HCT116 (cell line): ENCODE results near the gene PGA4. TPM values are rescaled to one million over a fixed set of nuclear protein-coding genes. Genes with fewer than 3 reads are reported as not detected.

Source experiments
- ATAC-seq: fragments of 200-7000 bp; cut with Tn5 transposase; 2 replicates; pipeline ENCODE4 v1.9.1; 2020; ENCODE audit warnings: mild to moderate bottlenecking, moderate library complexity
- BruUV-seq: library from RNA; stranded (reverse); fragments of 400-500 nt; replicated peaks from 2 replicates; lab custom pipeline; 2021; lab: Mats Ljungman, UMichigan
- CTCF ChIA-PET: fragments of 300-600 bp; sonication (Branson Sonifier 250); formaldehyde crosslinking; loops from one replicate; lab custom pipeline; 2021; ENCODE audit warnings: antibody characterized with exemption; lab: Charles Lee
- POLR2A ChIA-PET: fragments of 300-600, 350-600 bp; sonication (Branson Sonifier 250); formaldehyde crosslinking; loops from one replicate; lab custom pipeline; 2021; ENCODE audit warnings: antibody characterized with exemption; lab: Charles Lee
- RAD21 ChIA-PET, 2 experiments: fragments of 300-600 bp; sonication (Branson Sonifier 250); formaldehyde crosslinking; loops; one replicate each; lab custom pipeline; 2023; ENCODE audit warnings: low total read pairs in 2 of 2; ENCODE audit not compliant: uncharacterized antibody in 2 of 2, unreplicated experiment in 2 of 2, low non-redundant PET in 1 of 2; lab: Charles Lee
- DNase-seq: peaks from one replicate; pipeline ENCODE4 v3.0.0-alpha.2; 2010; ENCODE audit warnings: low read depth, low spot score
- H2AFZ ChIP-seq: fragments of 200-600 bp; shearing (Covaris generic), sonication (generic); 2 replicates; pipeline ENCODE4 v1.6.1; 2017; ENCODE audit warnings: low read depth, mixed run types, mixed read lengths, antibody characterized with exemption, low read length; ENCODE audit not compliant: poor library complexity, severe bottlenecking
- H3K27ac ChIP-seq: 2 replicates; pipeline ENCODE4 v1.5.1; 2012; ENCODE audit warnings: low read depth, low read length
- H3K27me3 ChIP-seq: fragments of 200-600 bp; sonication (generic); 2 replicates; pipeline ENCODE4 v1.6.1; 2016; ENCODE audit warnings: mixed run types, low read length, mixed read lengths; ENCODE audit not compliant: insufficient read depth
- H3K36me3 ChIP-seq, 2 experiments: fragments of 200-500 bp in 1 of 2; fragments of 200-600 bp in 1 of 2; sonication (Bioruptor generic) in 1 of 2; sonication (generic) in 1 of 2; 2 replicates each; pipeline versions ENCODE4 v1.5.1 to v1.6.1; 2014 to 2016; ENCODE audit warnings: low read length in 2 of 2, inconsistent platforms in 1 of 2, mixed read lengths in 1 of 2, mixed run types in 1 of 2; ENCODE audit not compliant: insufficient read depth in 2 of 2, control insufficient read depth in 1 of 2
- H3K4me1 ChIP-seq, 2 experiments: fragments of 200-600 bp in 1 of 2; sonication (generic) in 1 of 2; 2 replicates each; pipeline versions ENCODE4 v1.5.1 to v1.6.1; 2012 to 2017; ENCODE audit warnings: low read length in 2 of 2, inconsistent platforms in 1 of 2, mild to moderate bottlenecking in 1 of 2, mixed read lengths in 1 of 2, mixed run types in 1 of 2, moderate library complexity in 1 of 2; ENCODE audit not compliant: insufficient read depth in 2 of 2, control insufficient read depth in 1 of 2
- H3K4me2 ChIP-seq: fragments of 200-600 bp; sonication (generic); 2 replicates; pipeline ENCODE4 v1.6.1; 2017; ENCODE audit warnings: mixed run types, low read length, mixed read lengths
- H3K4me3 ChIP-seq, 2 experiments: fragments of 200-600 bp in 1 of 2; sonication (generic) in 1 of 2; replicated peaks in 1 of 2; 2 replicates each; pipeline ENCODE4 v1.5.1; 2011 to 2016; ENCODE audit warnings: low read length in 2 of 2, control low read depth in 1 of 2, low read depth in 1 of 2, mild to moderate bottlenecking in 1 of 2, mixed read lengths in 1 of 2, mixed run types in 1 of 2
- H3K79me2 ChIP-seq: fragments of 200-600 bp; sonication (generic); 2 replicates; pipeline ENCODE4 v1.6.1; 2017; ENCODE audit warnings: mild to moderate bottlenecking, mixed run types, low read length, moderate library complexity, mixed read lengths; ENCODE audit not compliant: insufficient read depth
- H3K9ac ChIP-seq: fragments of 200-600 bp; sonication (generic); 2 replicates; pipeline ENCODE4 v1.6.1; 2016; ENCODE audit warnings: low read length, mixed read lengths
- H3K9me2 ChIP-seq: fragments of 200-600 bp; sonication (generic), shearing (Covaris generic); 2 replicates; pipeline ENCODE4 v1.6.1; 2017; ENCODE audit warnings: mixed run types, mild to moderate bottlenecking, moderate library complexity; ENCODE audit not compliant: insufficient read depth
- H3K9me3 ChIP-seq, 2 experiments: fragments of 200-500 bp in 1 of 2; fragments of 200-600 bp in 1 of 2; sonication (Bioruptor generic) in 1 of 2; sonication (generic) in 1 of 2; 2 replicates each; pipeline ENCODE4 v1.6.1; 2014 to 2017; ENCODE audit warnings: low read length in 2 of 2, mixed read lengths in 2 of 2, inconsistent platforms in 1 of 2, low read depth in 1 of 2, mild to moderate bottlenecking in 1 of 2, mixed run types in 1 of 2, moderate library complexity in 1 of 2; ENCODE audit not compliant: control insufficient read depth in 1 of 2, insufficient read depth in 1 of 2
- H4K20me1 ChIP-seq: fragments of 200-600 bp; sonication (generic), shearing (Covaris generic); 2 replicates; pipeline ENCODE4 v1.6.1; 2017; ENCODE audit warnings: mixed run types, mild to moderate bottlenecking, moderate library complexity; ENCODE audit not compliant: insufficient read depth
- EGR1 ChIP-seq: IDR thresholded peaks from 2 replicates; pipeline ENCODE4 v1.6.1; 2012; ENCODE audit warnings: low read depth
- ELF1 ChIP-seq: IDR thresholded peaks from 2 replicates; pipeline ENCODE4 v1.6.1; 2012; ENCODE audit warnings: low read depth, borderline replicate concordance
- EZH2 ChIP-seq: fragments of 200-600 bp; sonication (generic); IDR thresholded peaks from 2 replicates; pipeline ENCODE4 v1.6.1; 2017; ENCODE audit warnings: antibody characterized with exemption, mixed run types
- EZH2phosphoT487 ChIP-seq: fragments of 200-600 bp; IDR thresholded peaks from 2 replicates; pipeline ENCODE4 v1.6.1; 2018; ENCODE audit warnings: antibody characterized with exemption, borderline replicate concordance
- POLR2AphosphoS5 ChIP-seq: IDR thresholded peaks from 2 replicates; pipeline ENCODE4 v1.6.1; 2011; ENCODE audit warnings: mild to moderate bottlenecking, low read depth, low read length, moderate library complexity
- SRF ChIP-seq: IDR thresholded peaks from 2 replicates; pipeline ENCODE4 v1.6.1; 2012; ENCODE audit warnings: low read depth
- YY1 ChIP-seq: IDR thresholded peaks from 2 replicates; pipeline ENCODE4 v1.6.1; 2011; ENCODE audit warnings: low read length, low read depth, moderate library complexity, mild to moderate bottlenecking; ENCODE audit not compliant: insufficient replicate concordance; ENCODE audit errors: extremely low read depth
- ZFX ChIP-seq: fragments of 450-650 bp; IDR thresholded peaks from 2 replicates; pipeline ENCODE4 v1.6.1; 2017
- ZNF274 ChIP-seq: fragments of 200-500 bp; sonication (Bioruptor generic); IDR thresholded peaks from 2 replicates; pipeline ENCODE4 v1.6.1; 2014; ENCODE audit warnings: mild to moderate bottlenecking, low read depth, low read length, inconsistent platforms
- intact Hi-C: fragments of 100-400 bp; cut with micrococcal nuclease; formaldehyde crosslinking; loops from 2 replicates; pipeline ENCODE4 v1.10.0; 2022
- total RNA-seq: library from RNA; stranded (reverse); gene quantifications from one replicate; pipeline ENCODE4 v1.2.1, GENCODE V29; 2021; ENCODE audit not compliant: unreplicated experiment
- TF ChIP-seq, protein P1 (sequence below): IDR thresholded peaks from 2 replicates; pipeline ENCODE4 v1.6.1; 2011; ENCODE audit warnings: mild to moderate bottlenecking, low read length, moderate library complexity; ENCODE audit not compliant: insufficient replicate concordance; ENCODE audit errors: extremely low read depth

The PGA4 gene
- total RNA-seq, 1 experiment from 2014 or later, result not detected

GRCh38 chr11:61259363-61259762 lies 37.2 kb downstream of the PGA4 start:
- intact Hi-C loops, result no loop called here
- H3K27ac ChIP-seq, result no peak overlapping the region
- CTCF ChIA-PET, result no interaction called here
- TF ChIP-seq YY1, result no peak
- TF ChIP-seq ELF1, result no peak
- TF ChIP-seq EZH2phosphoT487, result no peak
- TF ChIP-seq EGR1, result no peak
- no peak for TF ChIP-seq ZFX
- TF ChIP-seq ZNF274, result no peak
- TF ChIP-seq, protein P1, sequence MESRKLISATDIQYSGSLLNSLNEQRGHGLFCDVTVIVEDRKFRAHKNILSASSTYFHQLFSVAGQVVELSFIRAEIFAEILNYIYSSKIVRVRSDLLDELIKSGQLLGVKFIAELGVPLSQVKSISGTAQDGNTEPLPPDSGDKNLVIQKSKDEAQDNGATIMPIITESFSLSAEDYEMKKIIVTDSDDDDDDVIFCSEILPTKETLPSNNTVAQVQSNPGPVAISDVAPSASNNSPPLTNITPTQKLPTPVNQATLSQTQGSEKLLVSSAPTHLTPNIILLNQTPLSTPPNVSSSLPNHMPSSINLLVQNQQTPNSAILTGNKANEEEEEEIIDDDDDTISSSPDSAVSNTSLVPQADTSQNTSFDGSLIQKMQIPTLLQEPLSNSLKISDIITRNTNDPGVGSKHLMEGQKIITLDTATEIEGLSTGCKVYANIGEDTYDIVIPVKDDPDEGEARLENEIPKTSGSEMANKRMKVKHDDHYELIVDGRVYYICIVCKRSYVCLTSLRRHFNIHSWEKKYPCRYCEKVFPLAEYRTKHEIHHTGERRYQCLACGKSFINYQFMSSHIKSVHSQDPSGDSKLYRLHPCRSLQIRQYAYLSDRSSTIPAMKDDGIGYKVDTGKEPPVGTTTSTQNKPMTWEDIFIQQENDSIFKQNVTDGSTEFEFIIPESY, result no peak
- TF ChIP-seq EZH2, result no peak
- no peak for TF ChIP-seq SRF
- TF ChIP-seq POLR2AphosphoS5, result no peak
- TF ChIP-seq, all 23 proteins: peak for 0
- H3K9me2 ChIP-seq, result no peaks in the 10 kb centered on the region
- DNase-seq (no peak), ATAC-seq (no peak)
- no TSS peak for BruUV-seq
- H2AFZ ChIP-seq, result no peak overlapping the region
- no peak overlapping the region for H3K4me3 ChIP-seq
- RAD21 ChIA-PET, result no interaction called here
- no peaks in the 10 kb centered on the region for H4K20me1 ChIP-seq
- H3K9ac ChIP-seq, result no peak overlapping the region
- H3K9me3 ChIP-seq, result no peaks in the 10 kb centered on the region
- POLR2A ChIA-PET, result no interaction called here
- H3K4me2 ChIP-seq, result no peak overlapping the region
- H3K27me3 ChIP-seq, result no peaks in the 10 kb centered on the region
- no peaks in the 10 kb centered on the region for H3K36me3 ChIP-seq
- H3K4me1 ChIP-seq, result no peaks in the 10 kb centered on the region
- H3K79me2 ChIP-seq, result no peaks in the 10 kb centered on the region
